Measurements from ENCODE around the gene NR5A1. TPM values are rescaled to one million over a fixed set of nuclear protein-coding genes. Genes with fewer than 3 reads are reported as not detected.

NR5A1 gene
- total and polyA plus RNA-seq, 2 of the 13 experiments (the other 11 are each of a cell fraction or from before 2014, with no cell fraction given): 28.9 to 44.7 TPM

DNA sequence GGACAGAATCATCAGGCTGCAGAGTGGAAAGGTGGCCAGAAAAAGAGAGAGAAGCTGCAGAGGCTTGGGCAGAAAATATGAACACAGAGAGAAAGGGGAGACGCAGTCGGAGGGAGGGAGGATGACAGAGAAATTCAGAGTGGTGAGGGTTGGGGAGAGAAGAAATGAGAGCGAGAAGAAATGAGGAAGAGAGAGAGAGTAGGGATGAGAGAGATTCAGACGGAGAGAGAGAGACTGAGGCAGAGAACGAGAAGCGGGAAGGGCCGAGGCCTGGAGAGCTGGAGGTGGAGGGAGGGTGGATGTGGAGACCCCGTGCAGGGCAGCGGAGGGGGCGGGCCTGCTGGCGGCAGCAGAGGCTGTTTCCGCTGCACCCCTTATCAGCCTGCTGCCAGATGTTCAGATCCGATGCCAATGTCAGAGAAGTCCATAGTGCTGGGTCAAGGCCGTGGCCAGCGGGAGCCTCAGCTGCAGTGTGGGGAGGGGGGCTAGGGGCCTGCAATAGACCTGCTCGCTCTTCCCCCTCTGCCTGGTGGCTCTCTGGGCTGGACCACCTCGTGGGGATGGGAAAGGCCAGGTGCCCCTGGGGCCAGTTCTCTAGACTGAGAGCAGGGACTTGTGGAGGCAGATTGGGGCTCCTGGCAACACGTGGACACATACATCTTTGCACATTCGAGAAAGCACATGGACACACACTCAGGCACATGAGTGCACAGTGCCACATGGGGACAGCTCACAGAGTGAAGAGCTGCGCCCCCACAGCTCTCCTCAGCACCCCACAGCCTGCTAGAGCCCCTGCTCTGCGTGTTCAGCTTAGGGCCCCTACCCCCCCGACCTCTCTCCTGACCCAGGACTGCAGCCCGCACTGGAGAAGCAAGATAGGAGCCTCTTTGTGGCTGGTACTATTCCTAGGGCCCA, 4.9 kb upstream of the NR5A1 start (continued):
- TF ChIP-seq FOXP1 (IDR thresholded peaks at IDR 0.05): no peak
- peak; percentile 35; the same call in 1 of the 2 replicates for TF ChIP-seq FOXP1 (CRISPR knock-in tag; IDR thresholded peaks at IDR 0.05)
- no peak for TF ChIP-seq GMEB2 (CRISPR knock-in tag; IDR thresholded peaks at IDR 0.05; ENCODE audit: low read depth)
- TF ChIP-seq ZNF431 (CRISPR knock-in tag; IDR thresholded peaks at IDR 0.05; ENCODE audit: borderline replicate concordance, low read depth): 0 out of 2 replicates have a peak, but pooled peaks have one; percentile 54
- TF ChIP-seq ZBTB7B (CRISPR knock-in tag; IDR thresholded peaks at IDR 0.05): peak; percentile 91
- no peak; the same call in 1 of the 2 replicates for TF ChIP-seq ZNF737 (CRISPR knock-in tag; IDR thresholded peaks at IDR 0.05; ENCODE audit: borderline replicate concordance)
- no peak for TF ChIP-seq ZBTB1 (CRISPR knock-in tag; IDR thresholded peaks at IDR 0.05; ENCODE audit: borderline replicate concordance)
- TF ChIP-seq NR2F6 (IDR thresholded peaks at IDR 0.05): peak; percentile 78
- TF ChIP-seq NR2F6 (CRISPR knock-in tag; IDR thresholded peaks at IDR 0.05): peak; percentile 95
- TF ChIP-seq MXD1 (CRISPR knock-in tag; IDR thresholded peaks at IDR 0.05): peak; percentile 24; the same call in 1 of the 2 replicates
- TF ChIP-seq RFX5 (IDR thresholded peaks at IDR 0.05; ENCODE audit: low read depth, low read length): no peak
- no peak; the same call in 1 of the 2 replicates for TF ChIP-seq ZNF256 (CRISPR knock-in tag; conservative IDR thresholded peaks at IDR 0.05)
- peak; percentile 63; the same call in 1 of the 2 replicates for TF ChIP-seq AHR (CRISPR knock-in tag; IDR thresholded peaks at IDR 0.05)
- no peak for TF ChIP-seq ZBTB14 (CRISPR knock-in tag; IDR thresholded peaks at IDR 0.05)
- no peak; the same call in 1 of the 2 replicates for TF ChIP-seq JUNB (CRISPR knock-in tag; IDR thresholded peaks at IDR 0.05; ENCODE audit: borderline replicate concordance)
- no peak for TF ChIP-seq ZNF597 (CRISPR knock-in tag; IDR thresholded peaks at IDR 0.05)
- no peak for TF ChIP-seq GABPA (IDR thresholded peaks at IDR 0.05; ENCODE audit: low read depth, low read length)
- peak; percentile 71 for TF ChIP-seq GABPA (CRISPR knock-in tag; IDR thresholded peaks at IDR 0.05; ENCODE audit: low read depth)
